GM19455 (cell line): ENCODE results near the gene CHMP1B.
"Not testable (repeated sequence)": the region's sequence is repeated elsewhere in the genome, so short reads cannot be mapped to it uniquely, and the experiment has no call there.

ENCODE experiments used
- ATAC-seq: cut with Tn5 transposase; IDR thresholded peaks from one replicate; pipeline ENCODE4 v1.9.1; 2021; ENCODE audit not compliant: unreplicated experiment

CHMP1B gene

GRCh38 chr18:11866764-11867163, 15.6 kb downstream of the CHMP1B start:
- no peak for ATAC-seq

GRCh38 chr18:11868230-11868629, 17.0 kb downstream of the CHMP1B start:
- ATAC-seq: no peak

GRCh38 chr18:11871501-11871900, 20.3 kb downstream of the CHMP1B start:
- no peak for ATAC-seq

GRCh38 chr18:11872479-11873136, 21.4 kb downstream of the CHMP1B start:
- ATAC-seq: no peak

GRCh38 chr18:11873670-11874340, 22.6 kb downstream of the CHMP1B start:
- no peak for ATAC-seq

- no peak for ATAC-seq
Measured at GRCh38 chr18:11874676-11875075, 23.5 kb downstream of the CHMP1B start.

GRCh38 chr18:11877497-11878135, 26.4 kb downstream of the CHMP1B start:
- no peak for ATAC-seq

GRCh38 chr18:11880586-11881304, 29.5 kb downstream of the CHMP1B start:
- no peak for ATAC-seq

- no peak for ATAC-seq
Measured at GRCh38 chr18:11882636-11883035, 31.4 kb downstream of the CHMP1B start.

GRCh38 chr18:11883153-11883552, 31.9 kb downstream of the CHMP1B start:
- ATAC-seq: no peak

GRCh38 chr18:11884396-11885030, 33.3 kb downstream of the CHMP1B start:
- ATAC-seq: no peak

- no peak for ATAC-seq
Measured at GRCh38 chr18:11885278-11885947, 34.2 kb downstream of the CHMP1B start.

- ATAC-seq: no peak
Measured at GRCh38 chr18:11886577-11887110, 35.4 kb downstream of the CHMP1B start.

GRCh38 chr18:11887328-11888128, 36.3 kb downstream of the CHMP1B start:
- ATAC-seq: no peak

GRCh38 chr18:11888726-11889125, 37.5 kb downstream of the CHMP1B start:
- ATAC-seq: no peak

- ATAC-seq: no peak
Measured at GRCh38 chr18:11889284-11889683, 38.1 kb downstream of the CHMP1B start.

GRCh38 chr18:11891737-11892136, 40.5 kb downstream of the CHMP1B start:
- ATAC-seq: no peak

- not testable (repeated sequence) for ATAC-seq
Measured at GRCh38 chr18:11892438-11892837, 41.2 kb downstream of the CHMP1B start.

- ATAC-seq: no peak
Measured at GRCh38 chr18:11897781-11898180, 46.6 kb downstream of the CHMP1B start.
